GM18870 (cell line): ENCODE data around the gene APEH.

Experiments used
- ATAC-seq: cut with Tn5 transposase; IDR thresholded peaks from one replicate; pipeline ENCODE4 v1.9.1; 2021; ENCODE audit warnings: moderate library complexity; ENCODE audit not compliant: unreplicated experiment

Gene APEH

GRCh38 chr3:49723628-49724551, 49.7 kb downstream of the APEH start, which contains the start of gene GMPPB:
Gene GMPPB (minus strand): TSS chr3:49723951. CDS start chr3:49723726, 225 bp downstream.
- ATAC-seq, result peak; percentile 51

DNA sequence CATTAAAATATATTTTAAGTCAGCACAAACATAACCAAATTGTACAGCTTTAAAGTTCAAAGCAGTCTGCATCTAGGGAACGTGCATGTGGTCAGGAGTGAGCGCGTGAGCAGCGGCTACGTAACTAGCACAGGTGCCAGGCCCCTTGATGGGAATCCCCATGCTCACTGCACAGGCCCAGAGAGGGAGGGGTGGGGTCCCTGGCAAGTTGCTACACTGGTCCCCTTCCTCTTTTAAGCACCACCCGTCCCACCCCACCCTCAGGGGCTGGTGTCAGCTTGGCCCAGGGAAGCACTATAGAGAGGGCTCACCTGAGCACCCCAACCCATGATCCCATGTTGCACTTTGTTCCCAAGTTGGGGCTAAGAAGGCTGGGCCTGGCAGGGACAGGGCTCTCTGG, 50.4 kb downstream of the APEH start:
- ATAC-seq, result no peak

DNA sequence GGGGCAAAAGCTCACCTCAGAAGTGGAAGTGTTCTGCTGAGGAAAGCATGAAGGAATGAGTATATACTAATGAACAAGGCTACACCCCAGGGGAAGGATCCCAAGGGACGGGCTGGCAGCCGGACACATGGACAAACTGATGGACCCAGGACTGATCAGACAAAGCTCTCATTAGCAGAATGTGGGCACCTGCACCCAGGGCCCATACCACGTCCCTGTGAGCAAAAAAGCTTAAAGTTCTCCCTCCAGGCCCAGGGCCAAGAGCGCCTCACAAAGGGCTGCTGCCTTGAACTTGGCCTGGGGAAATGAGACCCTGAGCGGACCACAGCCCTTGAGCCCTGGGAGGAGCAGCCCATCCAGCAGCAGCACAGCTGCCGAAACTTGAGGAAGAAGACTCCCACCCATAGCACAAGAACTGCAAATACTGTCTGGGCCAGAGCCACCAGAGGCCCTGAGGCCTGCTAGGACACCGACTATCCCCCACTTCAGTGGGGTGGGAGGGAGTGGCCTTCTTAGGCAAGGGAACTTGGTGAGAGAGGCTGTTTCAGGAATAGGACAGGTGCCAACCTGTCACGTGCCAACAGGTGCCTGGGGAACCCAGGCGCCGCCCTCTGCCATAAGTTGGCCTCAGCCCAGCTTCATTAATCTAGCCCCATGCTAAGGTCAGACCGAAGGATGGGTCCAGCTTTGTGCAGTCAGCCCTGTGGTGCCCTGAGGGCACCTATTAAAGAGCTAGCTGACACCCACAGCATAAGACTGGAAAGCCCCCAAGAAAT, 51.9 kb downstream of the APEH start:
- no peak for ATAC-seq

DNA sequence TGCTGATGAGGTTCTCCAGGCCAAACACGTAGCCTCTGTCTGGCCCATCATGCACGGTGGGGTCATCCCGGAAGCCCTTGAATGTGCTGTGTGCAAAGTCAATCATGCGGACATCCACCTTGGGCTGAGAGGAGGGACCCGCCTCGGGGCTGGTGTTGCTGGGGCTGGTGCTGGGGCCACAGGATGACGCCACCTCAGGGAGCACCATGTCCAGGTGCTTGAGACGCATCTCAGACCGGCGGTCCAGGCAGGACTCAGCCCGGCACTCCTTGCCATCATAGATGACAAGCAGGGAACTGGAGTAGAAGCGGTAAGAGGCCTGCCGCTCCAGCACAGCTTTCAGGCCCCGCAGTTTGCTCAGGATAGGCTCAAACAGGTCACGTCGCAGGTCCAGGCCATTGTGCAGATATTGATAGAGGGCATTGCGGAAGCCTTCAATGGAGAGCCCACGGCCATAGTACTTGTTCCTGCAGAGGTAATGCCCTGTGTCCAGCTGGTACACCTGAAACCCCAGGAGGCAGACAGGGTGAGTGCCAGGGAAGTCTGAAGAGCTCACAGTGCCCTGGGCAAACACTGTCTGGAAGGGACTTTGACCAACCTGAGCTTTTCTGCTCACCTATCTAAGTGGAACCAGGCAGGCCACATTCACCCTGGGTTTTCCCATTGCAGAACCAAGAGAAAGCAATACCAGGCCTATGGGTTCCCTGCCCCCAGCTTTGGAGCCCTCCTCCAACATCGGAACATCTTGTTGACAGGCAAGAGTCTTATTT, 53.2 kb downstream of the APEH start:
- no peak for ATAC-seq

DNA sequence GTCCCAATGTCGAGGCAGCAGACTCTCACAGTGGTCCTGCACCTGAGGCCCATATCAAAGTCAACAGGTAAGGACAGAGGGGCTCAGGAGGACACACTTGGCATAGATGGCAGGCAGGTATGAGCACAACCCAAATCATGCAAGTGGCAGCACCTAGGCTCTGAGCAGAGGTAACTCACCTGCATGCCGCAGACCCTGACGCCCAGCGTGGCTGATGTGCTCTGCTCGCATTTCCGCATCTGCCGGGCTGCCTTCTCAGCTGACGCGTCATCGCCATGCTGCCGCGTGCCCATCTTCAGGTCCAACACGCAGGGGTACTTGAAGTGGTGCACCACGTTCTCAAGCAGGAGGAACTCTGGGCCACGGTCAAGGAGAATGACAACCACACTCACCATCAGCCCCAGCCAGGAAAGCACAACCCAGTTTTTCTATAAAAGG, 53.8 kb downstream of the APEH start:
- no peak for ATAC-seq

DNA sequence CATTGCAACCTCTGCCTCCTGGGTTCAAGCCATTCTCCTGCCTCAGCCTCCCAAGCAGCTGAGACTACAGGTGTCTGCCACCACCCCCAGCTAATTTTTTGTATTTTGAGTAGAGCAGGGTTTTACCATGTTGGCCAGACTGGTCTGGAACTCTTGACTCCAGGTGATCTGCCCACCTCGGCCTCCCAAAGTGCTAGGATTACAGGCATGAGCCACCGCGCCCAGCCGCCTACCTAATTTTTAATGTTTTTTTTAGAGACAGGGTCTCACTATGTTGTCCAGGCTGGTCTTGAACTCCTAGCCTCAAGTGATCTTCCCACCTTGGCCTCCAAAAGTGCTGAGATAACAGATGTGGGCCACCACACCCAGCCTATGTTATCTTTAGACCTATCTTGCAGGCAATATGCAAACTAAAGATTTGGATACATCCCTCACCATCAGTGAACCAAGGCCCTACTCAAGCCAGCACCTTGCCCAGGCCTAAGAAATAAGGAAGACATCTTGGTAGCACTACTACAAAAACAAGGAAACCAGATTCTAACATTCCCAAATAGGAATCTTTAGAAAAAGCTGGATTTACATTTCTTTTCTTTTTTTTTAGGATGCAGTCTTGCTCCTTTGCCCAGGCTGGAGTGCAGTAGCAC, 55.9 kb downstream of the APEH start:
- no peak for ATAC-seq

DNA sequence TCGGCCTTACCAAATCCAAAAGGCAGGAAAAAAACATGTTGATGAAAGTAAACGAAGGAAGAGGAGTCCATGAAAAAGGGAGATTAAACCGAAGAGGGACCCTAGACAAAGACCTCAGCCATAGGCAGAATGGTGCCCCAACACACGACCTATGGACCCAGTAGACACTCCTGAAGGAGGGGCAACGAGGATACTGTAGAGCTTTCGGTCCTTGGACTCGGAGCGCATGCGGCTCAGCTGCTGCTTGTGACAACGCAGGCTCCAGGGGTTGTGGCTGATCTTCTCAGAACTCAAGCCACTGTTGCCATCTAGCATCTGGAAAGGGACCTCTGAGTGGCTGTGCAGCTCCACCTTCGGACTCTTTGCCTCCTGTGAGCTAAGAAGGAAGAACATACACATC, 58.4 kb downstream of the APEH start:
- ATAC-seq, result no peak

- ATAC-seq, result no peak
These were observed 59.4 kb downstream of the APEH start for GRCh38 chr3:49733551-49733950.
